Muscle of back (tissue), 11 donors: ENCODE results near the gene PLPPR3. TPM values are rescaled to one million over a fixed set of nuclear protein-coding genes. Genes with fewer than 3 reads are reported as not detected.
"Not testable (repeated sequence)": the region's sequence is repeated elsewhere in the genome, so short reads cannot be mapped to it uniquely, and the experiment has no call there.

Experiments used
- DNase-seq, 3 donors: peaks; one replicate each; pipeline versions ENCODE4 v3.0.0 to v3.0.0-alpha.2; 2013
- polyA plus RNA-seq, 10 donors: library from polyadenylated mRNA; unstranded; fragments of 120-200 nt; gene quantifications; one replicate each; pipeline ENCODE4 v1.2.1, GENCODE V29; 2013; ENCODE audit not compliant: insufficient read length in 10 of 10

The PLPPR3 gene
- polyA plus RNA-seq, 10 donors: 0.27 to 1.5 (median 0.68) TPM

GRCh38 chr19:827710-828321, 6.1 kb upstream of the PLPPR3 start, which contains the start of gene AZU1:
Gene AZU1, plus strand, starts transcription at chr19:827837. Its CDS starts 10 bp downstream, at chr19:827847.
- DNase-seq: no peak

GRCh38 chr19:827314-827709, 5.6 kb upstream of the PLPPR3 start:
- no peak for DNase-seq

GRCh38 chr19:825897-826644, 4.3 kb upstream of the PLPPR3 start:
- DNase-seq: no peak

- DNase-seq: no peak
Measured at GRCh38 chr19:824885-825284, 3.1 kb upstream of the PLPPR3 start.

DNA sequence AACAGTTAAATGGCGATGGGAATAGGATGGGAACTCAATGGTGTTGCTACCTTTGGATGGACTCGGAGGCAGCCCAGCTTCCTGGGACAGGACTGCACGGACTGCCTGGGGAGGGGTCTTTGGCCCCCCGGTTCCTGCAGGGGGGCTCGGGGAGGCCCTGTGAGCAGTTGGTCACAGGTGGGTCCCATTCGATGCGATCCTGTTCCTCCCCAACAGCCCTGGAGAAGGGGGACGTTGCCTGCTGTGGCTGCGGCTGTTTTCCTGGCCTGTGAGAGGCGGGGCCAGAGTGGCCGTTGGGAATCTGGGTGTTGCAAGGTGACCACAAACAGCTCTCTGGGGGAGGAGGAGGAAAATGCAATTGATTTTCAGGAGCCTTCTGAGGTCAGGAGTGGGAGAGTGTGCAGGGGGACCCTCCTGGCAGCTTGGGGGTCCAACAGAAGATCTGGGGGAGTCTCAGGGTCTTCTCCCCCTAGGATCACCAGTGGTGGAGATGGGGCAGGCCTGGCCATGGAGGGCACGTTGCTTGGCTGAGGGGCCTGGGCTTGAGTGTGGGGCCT, 1.9 kb upstream of the PLPPR3 start:
- DNase-seq: no peak

DNA sequence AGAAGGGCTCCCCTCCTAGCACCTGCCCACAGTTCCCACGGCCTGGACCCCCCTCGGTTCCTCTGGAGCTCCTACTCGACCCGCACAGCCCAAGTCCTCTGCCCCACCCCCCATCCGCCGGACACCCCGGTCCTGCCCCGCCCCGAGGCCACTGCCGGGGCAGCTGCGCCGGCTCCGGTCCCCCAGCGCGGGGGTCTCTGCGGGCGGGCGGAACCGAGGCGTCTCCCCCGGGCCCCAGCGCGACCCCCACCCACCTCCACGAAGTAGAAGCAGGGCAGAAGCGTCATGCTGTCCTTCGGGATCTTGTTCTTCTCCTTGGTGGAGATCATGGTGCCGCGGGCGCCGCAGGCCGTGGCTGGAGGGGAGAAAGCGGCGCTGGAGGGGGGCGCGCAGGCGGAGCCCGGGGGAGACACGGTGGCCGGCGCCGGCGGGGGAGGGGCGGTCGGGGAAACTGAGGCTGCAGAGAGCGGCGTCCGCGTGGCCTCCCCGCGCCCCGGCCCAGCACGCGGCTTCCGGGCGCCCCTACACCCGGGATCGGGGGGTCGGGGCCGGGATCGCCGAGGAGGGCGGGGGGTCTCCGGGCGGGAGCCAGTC, 427 bp downstream of the PLPPR3 start:
- DNase-seq: no peak

DNA sequence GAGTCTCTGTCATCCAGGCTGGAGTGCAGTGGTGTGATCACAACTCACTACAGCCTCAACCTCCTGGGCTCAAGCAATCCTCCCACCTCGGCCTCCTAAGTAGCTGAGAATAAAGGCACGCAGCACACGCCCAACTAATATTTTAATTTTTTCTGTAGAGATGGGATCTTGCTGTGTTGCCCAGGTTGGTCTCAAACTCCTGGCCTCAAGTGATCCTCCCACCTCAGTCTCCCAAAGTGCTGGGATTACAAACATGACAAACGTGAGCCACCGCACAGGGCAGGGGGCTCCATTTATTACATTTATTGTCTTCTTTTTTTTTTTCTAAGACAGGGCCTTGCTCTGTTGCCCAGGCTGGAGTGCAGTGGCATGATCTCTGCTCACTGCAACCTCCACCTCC, 1.5 kb downstream of the PLPPR3 start:
- DNase-seq: not testable (repeated sequence)

DNA sequence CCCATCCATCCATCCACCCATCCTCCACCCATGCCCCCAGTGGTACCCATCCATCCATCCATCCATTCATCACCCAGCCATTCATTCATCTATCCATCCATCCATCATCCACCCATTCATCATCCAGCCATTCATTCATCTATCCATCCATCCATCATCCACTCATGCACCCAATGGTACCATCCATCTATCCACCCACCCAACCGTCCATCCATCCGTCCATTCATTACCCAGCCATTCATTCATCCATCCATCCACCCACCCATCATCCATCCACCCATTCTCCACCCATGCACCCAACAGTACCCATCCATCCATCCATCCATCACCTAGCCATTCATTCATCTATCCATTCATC, 5.3 kb downstream of the PLPPR3 start:
- DNase-seq: no peak

DNA sequence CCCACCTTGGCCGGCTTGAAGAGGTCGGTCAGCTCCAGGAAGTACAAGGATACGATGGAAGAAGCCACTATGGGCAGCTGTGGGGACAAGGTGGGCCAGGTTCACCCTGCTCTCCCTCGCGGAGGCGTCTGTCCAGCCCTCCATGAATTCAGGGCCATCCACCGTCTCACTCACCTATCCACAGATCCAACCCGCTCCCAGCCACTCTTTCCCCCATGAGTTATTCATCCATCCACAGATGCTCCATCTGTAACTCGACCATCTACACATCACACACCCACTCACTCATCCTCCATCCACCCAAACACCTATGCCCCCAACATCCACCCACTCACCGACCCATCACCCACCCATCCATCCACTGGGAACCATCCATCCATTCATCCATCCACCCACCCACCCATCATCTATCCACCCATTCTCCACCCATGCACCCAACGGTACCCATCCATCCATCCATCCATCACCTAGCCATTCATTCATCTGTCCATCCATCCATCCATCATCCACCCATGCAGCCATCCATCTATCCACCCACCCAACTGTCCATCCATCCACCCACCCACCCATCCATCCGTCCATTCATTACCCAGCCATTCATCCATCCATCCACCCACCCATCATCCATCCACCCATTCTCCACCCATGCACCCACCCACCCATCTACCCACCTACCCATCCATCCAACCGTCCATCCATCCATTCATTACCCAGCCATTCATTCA, 5.8 kb downstream of the PLPPR3 start:
- no peak for DNase-seq

DNA sequence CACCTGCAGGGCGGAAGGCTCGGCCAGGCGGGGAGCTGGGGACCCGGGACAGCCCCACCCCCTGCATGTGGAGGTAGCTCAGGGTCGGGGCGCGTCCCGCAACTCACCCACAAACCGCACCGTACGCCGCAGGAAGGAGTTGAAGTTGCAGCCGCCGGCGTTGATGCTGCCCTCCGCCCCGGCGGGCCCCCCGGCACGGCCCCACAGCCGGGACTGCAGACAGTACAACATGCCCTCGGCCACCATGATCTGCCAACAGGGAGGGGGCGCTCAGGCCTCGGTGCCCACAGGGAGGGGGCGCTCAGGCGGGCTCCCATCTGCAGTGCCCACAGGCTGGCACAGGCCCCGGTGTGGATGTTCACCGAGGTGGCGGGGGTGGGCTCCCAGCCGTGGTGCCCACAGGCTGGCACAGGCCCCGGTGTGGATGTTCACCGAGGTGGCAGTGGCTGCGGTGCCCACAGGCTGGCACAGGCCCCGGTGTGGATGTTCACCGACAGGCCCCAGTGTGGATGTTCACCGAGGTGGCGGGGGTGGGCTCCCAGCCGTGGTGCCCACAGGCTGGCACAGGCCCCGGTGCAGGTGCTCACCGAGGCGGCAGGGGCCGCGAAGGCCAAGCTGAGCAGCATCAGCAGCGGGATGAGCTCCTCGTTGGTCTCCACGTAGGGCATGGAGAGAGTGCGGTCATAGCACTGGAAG, 6.5 kb downstream of the PLPPR3 start:
- DNase-seq: no peak

- no peak for DNase-seq
Measured at GRCh38 chr19:814152-815078, 7.3 kb downstream of the PLPPR3 start.

GRCh38 chr19:813219-814151, 8.3 kb downstream of the PLPPR3 start:
- no peak for DNase-seq

DNA sequence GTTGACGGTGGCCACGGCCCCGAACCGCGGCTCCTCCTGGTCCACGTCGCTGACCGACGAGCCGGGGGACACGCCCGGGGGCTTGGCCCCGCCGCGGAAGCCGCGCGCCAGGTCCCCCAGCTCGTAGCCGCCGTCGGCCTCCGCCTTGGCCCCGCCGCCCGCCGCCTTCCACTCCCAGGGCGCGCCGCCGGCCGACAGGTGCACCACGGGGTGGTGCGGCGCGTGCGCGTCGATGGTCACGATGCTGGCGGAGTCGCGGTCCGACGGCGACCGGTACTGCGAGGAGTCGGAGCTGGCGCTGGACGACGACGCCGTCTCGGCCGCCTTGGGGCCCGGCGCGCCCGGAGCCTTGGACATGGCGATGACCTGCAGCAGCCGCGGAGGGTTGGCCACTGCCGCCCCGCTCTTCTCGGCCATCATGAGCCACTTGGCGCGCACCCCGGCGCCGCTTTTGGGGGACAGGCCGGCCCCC, 9.0 kb downstream of the PLPPR3 start:
- no peak for DNase-seq

- DNase-seq: no peak
Measured at GRCh38 chr19:812049-812746, 9.6 kb downstream of the PLPPR3 start.

GRCh38 chr19:811506-812048, 10.2 kb downstream of the PLPPR3 start:
- no peak for DNase-seq

DNA sequence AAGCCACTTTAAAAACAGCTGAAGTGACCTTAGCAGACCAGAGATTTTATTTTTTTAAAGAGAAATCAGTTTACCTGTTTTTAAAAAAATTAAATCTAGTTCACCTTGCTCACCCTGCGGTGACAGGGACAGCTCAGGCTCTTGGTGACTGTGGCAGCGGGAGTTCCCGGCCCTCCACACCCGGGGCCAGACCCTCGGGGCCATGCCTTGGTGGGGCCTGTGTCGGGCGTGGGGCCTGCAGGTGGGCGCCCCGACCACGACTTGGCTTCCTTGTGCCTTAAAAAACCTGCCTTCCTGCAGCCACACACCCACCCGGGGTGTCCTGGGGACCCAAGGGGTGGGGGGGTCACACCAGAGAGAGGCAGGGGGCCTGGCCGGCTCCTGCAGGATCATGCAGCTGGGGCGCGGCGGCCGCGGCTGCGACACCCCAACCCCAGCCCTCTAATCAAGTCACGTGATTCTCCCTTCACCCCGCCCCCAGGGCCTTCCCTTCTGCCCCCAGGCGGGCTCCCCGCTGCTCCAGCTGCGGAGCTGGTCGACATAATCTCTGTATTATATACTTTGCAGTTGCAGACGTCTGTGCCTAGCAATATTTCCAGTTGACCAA, 10.8 kb downstream of the PLPPR3 start:
- no peak for DNase-seq

DNA sequence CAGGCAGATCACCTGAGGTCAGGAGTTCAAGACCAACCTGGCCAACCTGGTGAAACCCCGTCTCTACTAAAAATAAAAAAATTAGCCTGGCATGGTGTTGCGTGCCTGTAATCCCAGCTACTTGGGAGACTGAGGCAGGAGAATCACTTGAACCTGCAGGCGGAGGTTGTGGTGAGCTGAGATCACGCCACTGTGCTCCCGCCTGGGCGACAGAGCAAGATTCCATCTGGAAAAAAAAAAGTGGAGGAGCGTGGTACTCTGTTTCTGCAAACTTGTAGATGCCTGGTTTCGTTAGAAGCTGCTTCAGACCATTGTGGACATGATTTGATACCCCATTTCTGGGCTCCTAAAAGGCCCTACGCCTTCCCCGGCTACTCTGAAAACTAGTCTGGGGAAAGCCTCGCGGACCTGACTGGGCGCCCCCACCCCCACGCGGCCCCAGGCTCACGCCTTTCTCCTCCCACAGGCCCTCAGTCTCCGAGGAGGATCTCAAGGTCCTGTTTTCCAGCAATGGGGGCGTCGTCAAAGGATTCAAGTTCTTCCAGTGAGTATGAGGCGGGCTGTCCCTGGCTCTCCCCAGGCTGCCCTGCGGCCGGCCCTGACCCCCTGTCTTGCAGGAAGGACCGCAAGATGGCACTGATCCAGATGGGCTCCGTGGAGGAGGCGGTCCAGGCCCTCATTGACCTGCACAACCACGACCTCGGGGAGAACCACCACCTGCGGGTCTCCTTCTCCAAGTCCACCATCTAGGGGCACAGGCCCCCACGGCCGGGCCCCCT, 11.5 kb downstream of the PLPPR3 start:
- DNase-seq: no peak
